Measurements from ENCODE around the gene STX17.
"Not testable (repeated sequence)": the region's sequence is repeated elsewhere in the genome, so short reads cannot be mapped to it uniquely, and the experiment has no call there.

The STX17 gene

DNA sequence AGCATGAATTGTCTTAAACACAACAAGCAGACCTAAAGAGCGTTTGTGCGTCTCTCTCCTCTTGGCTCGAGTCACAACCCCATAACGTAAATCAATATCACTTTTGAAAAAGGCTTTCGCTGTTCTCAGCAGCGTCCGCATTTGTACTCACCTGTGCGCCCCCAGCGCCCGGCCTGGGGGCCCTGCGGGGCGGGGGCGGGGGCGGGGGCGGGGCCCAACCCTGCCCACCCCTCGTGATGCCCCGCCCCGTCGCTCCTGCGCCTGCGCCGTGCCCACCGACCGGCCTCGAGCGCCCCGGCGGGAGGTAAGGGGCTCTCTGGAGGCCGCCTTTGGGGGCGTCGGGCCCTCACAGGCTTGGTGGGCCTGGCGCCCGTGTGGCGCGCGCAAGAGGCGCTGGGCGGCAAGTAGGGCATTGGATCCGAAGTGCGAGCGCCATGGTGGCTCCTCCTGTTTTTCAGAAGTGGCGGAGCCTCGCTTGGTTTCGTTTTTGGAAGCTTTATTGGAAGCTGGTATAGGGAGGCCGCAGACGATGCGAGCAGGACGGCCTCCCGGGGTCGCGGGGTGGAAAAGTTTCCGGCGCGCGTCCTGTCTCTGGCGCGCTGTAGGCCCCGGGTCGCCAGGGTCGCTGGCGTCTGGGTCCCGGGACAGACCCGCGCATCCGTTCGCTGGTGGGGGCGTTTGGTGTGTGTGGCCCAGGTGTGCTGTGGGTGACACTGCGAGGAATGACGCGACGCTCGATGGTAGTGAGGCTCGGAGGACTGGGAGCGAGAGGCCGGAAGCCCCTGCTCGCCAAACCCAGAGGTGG, at the start of gene STX17:
Gene STX17, plus strand, starts transcription at position 252 of the 805 bp plus-strand sequence. CDS start 8,586 bp downstream, outside the sequence.
- peak within 1 kb of the TSS; percentile 87 to 95 for H3K4me3 ChIP-seq (ENCODE audit: low read length in 2 of 2)
- no peaks in the 10 kb centered on the region for H3K4me1 ChIP-seq (ENCODE audit: control insufficient read depth, insufficient read depth, low read length)
- no peaks in the 10 kb centered on the region for H3K36me3 ChIP-seq (ENCODE audit: control insufficient read depth in 2 of 2, insufficient read depth in 2 of 2, low read length in 2 of 2)
- H3K27me3 ChIP-seq (ENCODE audit: control insufficient read depth in 1 of 2, insufficient read depth in 2 of 2, low read length in 2 of 2) = no peaks in the 10 kb centered on the region
- peak within 1 kb of the TSS; percentile 94 to 98 for H3K9ac ChIP-seq (ENCODE audit: low read length in 2 of 2)
- H3K9me3 ChIP-seq (ENCODE audit: control insufficient read depth in 2 of 2, low read length in 2 of 2) = no peaks in the 10 kb centered on the region
- H3K27ac ChIP-seq (ENCODE audit: low read length) = peak within 1 kb of the TSS; percentile 89

GRCh38 chr9:99857576-99857975, 48.9 kb upstream of the STX17 start:
- H3K9me3 ChIP-seq (ENCODE audit: control insufficient read depth in 2 of 2, low read length in 2 of 2); H3K9ac ChIP-seq (ENCODE audit: low read length in 2 of 2); H3K4me3 ChIP-seq (ENCODE audit: low read length in 2 of 2); H3K27me3 ChIP-seq (ENCODE audit: control insufficient read depth in 1 of 2, insufficient read depth in 2 of 2, low read length in 2 of 2); H3K27ac ChIP-seq (ENCODE audit: low read length); H3K4me1 ChIP-seq (ENCODE audit: control insufficient read depth, insufficient read depth, low read length): not testable (repeated sequence)
- peaks cover 6 to 13% of the 10 kb centered on the region in 2 donors for H3K36me3 ChIP-seq (ENCODE audit: control insufficient read depth in 2 of 2, insufficient read depth in 2 of 2, low read length in 2 of 2)

GRCh38 chr9:99858087-99858486, 48.4 kb upstream of the STX17 start:
- no peak overlapping the region for H3K4me3 ChIP-seq (ENCODE audit: low read length in 2 of 2)
- H3K27me3 ChIP-seq (ENCODE audit: control insufficient read depth in 1 of 2, insufficient read depth in 2 of 2, low read length in 2 of 2) = no peaks in the 10 kb centered on the region

DNA sequence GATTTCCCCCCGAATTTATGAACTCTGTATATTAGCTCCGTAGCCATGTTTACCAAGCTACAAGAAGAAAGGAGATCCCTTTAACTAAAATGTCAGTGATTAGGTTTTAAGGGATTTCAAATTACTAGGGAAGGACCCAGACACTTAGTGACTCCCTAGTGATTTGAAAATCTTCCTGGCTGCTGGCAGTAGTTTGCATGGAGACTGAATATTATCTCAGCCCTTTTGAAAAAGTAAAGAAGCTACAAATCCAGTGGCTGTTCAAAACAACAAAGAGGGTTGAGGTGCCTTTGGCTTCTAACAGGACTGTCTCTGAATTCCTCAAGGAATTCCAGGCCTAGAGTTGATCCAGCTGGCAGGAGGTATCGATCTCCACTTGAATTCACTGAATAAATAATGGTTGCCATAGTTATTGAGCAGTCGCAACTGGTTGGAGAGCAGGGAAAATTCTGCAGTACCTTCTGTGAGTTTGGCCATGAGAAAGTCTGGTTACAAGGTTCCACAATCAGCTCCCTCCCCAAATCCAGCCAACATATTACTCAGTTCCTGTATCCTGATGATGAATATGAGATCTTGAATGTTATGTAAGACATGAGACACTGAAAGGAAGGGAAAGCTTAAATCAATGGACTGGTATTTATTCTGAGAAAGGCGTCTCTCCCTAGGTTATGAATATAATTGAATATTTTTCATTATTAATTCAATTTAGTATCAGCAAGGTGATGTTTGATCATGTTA, 47.0 kb upstream of the STX17 start:
- no peak overlapping the region for H3K4me3 ChIP-seq (ENCODE audit: low read length in 2 of 2)
- no peak overlapping the region for H3K27ac ChIP-seq (ENCODE audit: low read length)
- H3K9ac ChIP-seq (ENCODE audit: low read length in 2 of 2) = no peak overlapping the region
- H3K4me1 ChIP-seq (ENCODE audit: control insufficient read depth, insufficient read depth, low read length) = no peaks in the 10 kb centered on the region
- H3K27me3 ChIP-seq (ENCODE audit: control insufficient read depth in 1 of 2, insufficient read depth in 2 of 2, low read length in 2 of 2) = no peaks in the 10 kb centered on the region
- no peaks in the 10 kb centered on the region for H3K9me3 ChIP-seq (ENCODE audit: control insufficient read depth in 2 of 2, low read length in 2 of 2)
- H3K36me3 ChIP-seq (ENCODE audit: control insufficient read depth in 2 of 2, insufficient read depth in 2 of 2, low read length in 2 of 2) = peaks cover 9 to 14% of the 10 kb centered on the region in 2 donors

More at GRCh38 chr9:99858087-99858486, 48.4 kb upstream of the STX17 start:
- Histone ChIP-seq H3K4me1 (ENCODE audit: control insufficient read depth, insufficient read depth, low read length) (no peaks in the 10 kb centered on the region), H3K36me3 (ENCODE audit: control insufficient read depth in 2 of 2, insufficient read depth in 2 of 2, low read length in 2 of 2) (peaks cover 6 to 9% of the 10 kb centered on the region in 2 donors), H3K27ac (ENCODE audit: low read length) (no peak overlapping the region), H3K9ac (ENCODE audit: low read length in 2 of 2) (no peak overlapping the region), H3K9me3 (ENCODE audit: control insufficient read depth in 2 of 2, low read length in 2 of 2) (no peaks in the 10 kb centered on the region)

DNA sequence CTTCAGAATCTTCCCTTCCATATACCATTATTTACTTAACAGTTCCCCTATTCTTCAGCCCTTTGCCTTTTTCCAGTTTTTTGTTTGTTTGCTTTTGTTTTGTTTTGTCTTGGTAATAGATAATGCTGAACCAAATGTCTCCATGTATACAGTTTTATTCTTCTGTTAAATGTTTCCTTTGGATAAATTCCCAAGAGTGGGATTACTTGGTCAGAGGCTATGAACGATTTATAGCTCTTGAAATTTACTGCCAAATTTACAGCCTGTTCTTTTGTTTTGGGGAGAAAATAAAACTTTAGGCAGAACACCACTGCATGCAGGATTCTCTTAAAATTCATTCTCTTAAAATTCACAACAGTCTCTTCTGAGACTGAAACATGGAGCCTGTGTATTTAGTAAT, 46.2 kb upstream of the STX17 start:
- H3K36me3 ChIP-seq (ENCODE audit: control insufficient read depth in 2 of 2, insufficient read depth in 2 of 2, low read length in 2 of 2) = peaks cover 9 to 14% of the 10 kb centered on the region in 2 donors
- H3K4me3 ChIP-seq (ENCODE audit: low read length in 2 of 2) = no peak overlapping the region
- H3K27ac ChIP-seq (ENCODE audit: low read length) = no peak overlapping the region

GRCh38 chr9:99863955-99864354, 42.5 kb upstream of the STX17 start:
- Histone ChIP-seq H3K36me3 (ENCODE audit: control insufficient read depth in 2 of 2, insufficient read depth in 2 of 2, low read length in 2 of 2) (peaks cover 4 to 5% of the 10 kb centered on the region in 2 donors), H3K4me1 (ENCODE audit: control insufficient read depth, insufficient read depth, low read length) (no peaks in the 10 kb centered on the region), H3K27ac (ENCODE audit: low read length) (no peak overlapping the region), H3K9me3 (ENCODE audit: control insufficient read depth in 2 of 2, low read length in 2 of 2) (no peaks in the 10 kb centered on the region), H3K4me3 (ENCODE audit: low read length in 2 of 2) (no peak overlapping the region), H3K9ac (ENCODE audit: low read length in 2 of 2) (no peak overlapping the region), H3K27me3 (ENCODE audit: control insufficient read depth in 1 of 2, insufficient read depth in 2 of 2, low read length in 2 of 2) (no peaks in the 10 kb centered on the region)

More for the DNA sequence above, 46.2 kb upstream of the STX17 start:
- Histone ChIP-seq H3K9me3 (ENCODE audit: control insufficient read depth in 2 of 2, low read length in 2 of 2) (no peaks in the 10 kb centered on the region), H3K4me1 (ENCODE audit: control insufficient read depth, insufficient read depth, low read length) (no peaks in the 10 kb centered on the region), H3K9ac (ENCODE audit: low read length in 2 of 2) (no peak overlapping the region), H3K27me3 (ENCODE audit: control insufficient read depth in 1 of 2, insufficient read depth in 2 of 2, low read length in 2 of 2) (no peaks in the 10 kb centered on the region)

DNA sequence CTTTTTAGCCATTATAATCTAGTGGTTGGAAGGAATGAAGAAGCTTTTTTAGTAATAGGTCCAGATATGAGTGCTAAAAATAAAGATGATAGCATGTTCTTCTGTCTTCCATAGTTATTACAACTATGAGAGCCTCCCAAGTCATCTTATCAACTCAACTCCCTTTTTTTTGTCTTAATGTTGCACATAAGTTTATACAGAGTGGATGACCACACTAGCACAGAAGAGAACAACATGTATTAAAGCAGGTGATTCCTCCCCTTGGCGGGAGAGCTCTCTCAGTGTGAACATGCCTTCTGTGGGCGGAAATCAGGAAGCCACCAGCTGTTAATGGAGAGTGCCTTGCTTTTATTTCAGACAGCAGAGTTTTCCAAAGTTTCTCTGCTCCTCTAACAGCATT, 40.1 kb upstream of the STX17 start:
- no peaks in the 10 kb centered on the region for H3K27me3 ChIP-seq (ENCODE audit: control insufficient read depth in 1 of 2, insufficient read depth in 2 of 2, low read length in 2 of 2)
- H3K4me3 ChIP-seq (ENCODE audit: low read length in 2 of 2) = no peak overlapping the region
- no peaks in the 10 kb centered on the region for H3K9me3 ChIP-seq (ENCODE audit: control insufficient read depth in 2 of 2, low read length in 2 of 2)
- no peak overlapping the region for H3K9ac ChIP-seq (ENCODE audit: low read length in 2 of 2)
- H3K27ac ChIP-seq (ENCODE audit: low read length) = no peak overlapping the region
- peaks cover 4 to 5% of the 10 kb centered on the region in 2 donors for H3K36me3 ChIP-seq (ENCODE audit: control insufficient read depth in 2 of 2, insufficient read depth in 2 of 2, low read length in 2 of 2)
- no peaks in the 10 kb centered on the region for H3K4me1 ChIP-seq (ENCODE audit: control insufficient read depth, insufficient read depth, low read length)

- Histone ChIP-seq H3K36me3 (ENCODE audit: control insufficient read depth in 2 of 2, insufficient read depth in 2 of 2, low read length in 2 of 2) (peaks cover 4 to 5% of the 10 kb centered on the region in 2 donors), H3K27ac (ENCODE audit: low read length) (no peak overlapping the region), H3K4me3 (ENCODE audit: low read length in 2 of 2) (no peak overlapping the region), H3K27me3 (ENCODE audit: control insufficient read depth in 1 of 2, insufficient read depth in 2 of 2, low read length in 2 of 2) (no peaks in the 10 kb centered on the region), H3K9me3 (ENCODE audit: control insufficient read depth in 2 of 2, low read length in 2 of 2) (no peaks in the 10 kb centered on the region), H3K4me1 (ENCODE audit: control insufficient read depth, insufficient read depth, low read length) (no peaks in the 10 kb centered on the region), H3K9ac (ENCODE audit: low read length in 2 of 2) (no peak overlapping the region)
These were observed 38.9 kb upstream of the STX17 start for GRCh38 chr9:99867536-99867935.

DNA sequence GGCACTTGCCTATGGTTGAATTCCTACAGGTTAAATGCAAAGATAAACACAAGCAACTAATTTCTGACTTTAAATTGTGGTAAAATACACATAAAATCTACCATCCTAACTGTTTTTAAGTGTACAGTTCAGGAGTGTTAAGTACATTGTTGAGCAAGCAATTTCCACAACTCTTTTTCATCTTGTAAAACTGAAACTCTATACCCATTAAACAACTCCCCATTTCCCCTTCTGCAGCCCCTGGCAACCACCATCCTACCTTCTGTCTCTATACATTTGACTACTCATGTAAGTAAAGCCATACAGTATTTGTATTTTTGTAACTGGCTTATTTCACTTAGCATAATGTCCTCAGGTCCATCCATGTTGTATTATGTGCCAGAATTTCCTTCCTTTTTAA, 38.5 kb upstream of the STX17 start:
- Histone ChIP-seq H3K4me1 (ENCODE audit: control insufficient read depth, insufficient read depth, low read length) (no peaks in the 10 kb centered on the region), H3K9ac (ENCODE audit: low read length in 2 of 2) (no peak overlapping the region), H3K27ac (ENCODE audit: low read length) (no peak overlapping the region), H3K4me3 (ENCODE audit: low read length in 2 of 2) (no peak overlapping the region), H3K9me3 (ENCODE audit: control insufficient read depth in 2 of 2, low read length in 2 of 2) (no peaks in the 10 kb centered on the region), H3K27me3 (ENCODE audit: control insufficient read depth in 1 of 2, insufficient read depth in 2 of 2, low read length in 2 of 2) (no peaks in the 10 kb centered on the region), H3K36me3 (ENCODE audit: control insufficient read depth in 2 of 2, insufficient read depth in 2 of 2, low read length in 2 of 2) (peaks cover 4 to 5% of the 10 kb centered on the region in 2 donors)

DNA sequence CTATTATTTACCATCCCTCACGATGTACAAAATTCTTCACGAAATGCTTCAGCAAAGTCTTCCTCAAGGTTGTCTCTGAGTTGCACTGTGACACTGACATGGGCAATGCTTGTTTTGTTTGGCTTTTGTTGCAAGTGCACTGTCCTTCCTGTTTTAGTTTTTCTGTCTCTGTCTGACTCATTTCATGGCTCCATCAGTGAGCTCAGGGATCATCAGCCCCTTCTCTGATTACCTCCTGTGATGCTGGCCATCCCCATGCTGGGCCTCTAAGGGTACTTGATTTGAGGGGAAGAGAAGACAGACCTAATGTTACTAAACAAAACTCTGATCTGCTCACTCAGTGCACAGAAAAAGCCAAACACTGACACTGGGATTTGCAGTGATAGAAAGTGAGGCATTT, 37.6 kb upstream of the STX17 start:
- H3K4me3 ChIP-seq (ENCODE audit: low read length in 2 of 2) = no peak overlapping the region
- no peak overlapping the region for H3K9ac ChIP-seq (ENCODE audit: low read length in 2 of 2)
- no peaks in the 10 kb centered on the region for H3K36me3 ChIP-seq (ENCODE audit: control insufficient read depth in 2 of 2, insufficient read depth in 2 of 2, low read length in 2 of 2)
- no peaks in the 10 kb centered on the region for H3K4me1 ChIP-seq (ENCODE audit: control insufficient read depth, insufficient read depth, low read length)
- no peak overlapping the region for H3K27ac ChIP-seq (ENCODE audit: low read length)
- no peaks in the 10 kb centered on the region for H3K27me3 ChIP-seq (ENCODE audit: control insufficient read depth in 1 of 2, insufficient read depth in 2 of 2, low read length in 2 of 2)
- H3K9me3 ChIP-seq (ENCODE audit: control insufficient read depth in 2 of 2, low read length in 2 of 2) = no peaks in the 10 kb centered on the region

DNA sequence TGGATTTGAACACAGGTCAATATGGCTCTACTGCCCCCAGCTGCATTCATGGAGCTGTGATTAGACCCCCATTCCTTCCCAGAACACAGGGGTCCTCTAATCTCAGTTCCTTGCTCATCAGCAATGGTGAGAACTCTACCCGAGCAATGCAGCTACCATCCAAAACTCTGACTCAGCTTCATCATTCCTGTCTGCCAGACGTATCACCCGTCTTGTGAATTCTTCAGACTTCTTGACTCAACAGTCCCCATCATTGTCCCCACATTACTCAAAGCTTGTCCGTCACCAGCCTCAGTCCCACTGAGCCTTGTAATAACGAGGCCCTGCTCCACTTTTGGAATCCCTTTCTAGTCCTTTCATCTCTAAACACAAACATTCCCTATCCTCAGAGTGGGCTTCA, 36.3 kb upstream of the STX17 start:
- Histone ChIP-seq H3K27me3 (ENCODE audit: control insufficient read depth in 1 of 2, insufficient read depth in 2 of 2, low read length in 2 of 2) (no peaks in the 10 kb centered on the region), H3K4me1 (ENCODE audit: control insufficient read depth, insufficient read depth, low read length) (no peaks in the 10 kb centered on the region), H3K36me3 (ENCODE audit: control insufficient read depth in 2 of 2, insufficient read depth in 2 of 2, low read length in 2 of 2) (no peaks in the 10 kb centered on the region), H3K27ac (ENCODE audit: low read length) (no peak overlapping the region), H3K9me3 (ENCODE audit: control insufficient read depth in 2 of 2, low read length in 2 of 2) (no peaks in the 10 kb centered on the region), H3K9ac (ENCODE audit: low read length in 2 of 2) (no peak overlapping the region), H3K4me3 (ENCODE audit: low read length in 2 of 2) (no peak overlapping the region)
